Measurements from ENCODE around the gene FADD.
"Not testable (repeated sequence)": the region's sequence is repeated elsewhere in the genome, so short reads cannot be mapped to it uniquely, and the experiment has no call there.

The FADD gene

GRCh38 chr11:70182266-70182665 lies 20.8 kb upstream of the FADD start:
- DNase-seq: no peak

GRCh38 chr11:70183032-70183431 lies 20.1 kb upstream of the FADD start:
- no peak for DNase-seq

- DNase-seq: no peak
Observed at GRCh38 chr11:70183483-70184176, 19.5 kb upstream of the FADD start.

DNA sequence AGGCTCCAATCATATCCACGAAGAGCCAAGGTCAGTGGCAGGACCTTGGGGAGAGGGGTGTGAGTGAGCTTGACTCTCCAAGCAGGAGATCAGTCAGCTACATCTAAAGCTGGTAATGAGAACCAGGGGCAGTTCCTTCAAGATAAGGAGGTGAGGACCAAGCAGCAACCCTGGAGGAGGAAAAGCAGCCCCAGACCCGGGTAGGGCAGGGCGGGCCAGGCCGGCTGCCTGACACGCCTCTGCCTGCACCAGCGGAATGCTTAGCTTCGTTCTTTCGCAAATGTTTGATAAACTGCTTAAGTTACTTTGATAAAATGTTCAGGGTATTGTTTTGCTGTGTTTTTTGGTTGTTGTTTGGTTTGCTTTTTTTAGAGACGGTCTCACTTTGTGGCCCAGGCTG lies 18.7 kb upstream of the FADD start:
- no peak for DNase-seq

- no peak for DNase-seq
Observed at GRCh38 chr11:70185348-70186055, 17.6 kb upstream of the FADD start.

- DNase-seq: no peak
Observed at GRCh38 chr11:70186420-70186819, 16.7 kb upstream of the FADD start.

GRCh38 chr11:70186936-70187335 lies 16.2 kb upstream of the FADD start:
- no peak for DNase-seq

DNA sequence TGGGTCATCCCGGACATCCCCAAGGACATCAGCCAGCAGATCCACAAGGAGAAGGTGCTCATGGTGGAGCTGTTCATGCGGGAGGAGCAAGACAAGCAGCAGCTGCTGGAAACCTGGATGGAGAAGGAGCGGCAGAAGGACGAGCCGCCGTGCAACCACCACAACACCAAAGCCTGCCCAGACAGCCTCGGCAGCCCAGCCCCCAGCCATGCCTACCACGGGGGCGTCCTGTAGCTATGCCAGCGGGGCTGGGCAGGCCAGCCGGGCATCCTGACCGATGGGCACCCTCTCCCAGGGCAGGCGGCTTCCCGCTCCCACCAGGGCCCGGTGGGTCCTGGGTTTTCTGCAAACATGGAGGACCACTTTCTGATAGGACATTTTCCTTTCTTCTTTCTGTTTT lies 15.3 kb upstream of the FADD start:
- no peak for DNase-seq

DNA sequence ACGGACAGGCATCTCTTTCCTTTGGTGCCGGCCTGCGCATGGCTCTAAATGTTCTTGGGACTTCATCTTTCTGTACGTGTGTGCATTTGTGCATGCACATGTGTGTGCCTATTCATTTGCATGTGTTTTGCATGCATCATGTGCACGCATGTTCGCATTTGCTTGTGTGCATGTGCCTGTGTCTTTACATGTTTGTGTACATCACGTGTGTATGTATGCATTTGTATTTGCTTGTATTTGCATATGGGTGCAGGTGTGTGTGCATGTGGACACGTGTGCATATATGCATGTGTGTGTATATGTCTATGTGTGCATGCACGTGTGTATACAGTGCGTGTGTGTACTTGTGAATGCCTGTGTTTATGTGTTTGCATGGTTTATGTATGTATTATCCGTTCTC lies 13.5 kb upstream of the FADD start:
- no peak for DNase-seq

- peak; percentile 29 for DNase-seq
Observed at GRCh38 chr11:70191495-70192140, 11.5 kb upstream of the FADD start.

DNA sequence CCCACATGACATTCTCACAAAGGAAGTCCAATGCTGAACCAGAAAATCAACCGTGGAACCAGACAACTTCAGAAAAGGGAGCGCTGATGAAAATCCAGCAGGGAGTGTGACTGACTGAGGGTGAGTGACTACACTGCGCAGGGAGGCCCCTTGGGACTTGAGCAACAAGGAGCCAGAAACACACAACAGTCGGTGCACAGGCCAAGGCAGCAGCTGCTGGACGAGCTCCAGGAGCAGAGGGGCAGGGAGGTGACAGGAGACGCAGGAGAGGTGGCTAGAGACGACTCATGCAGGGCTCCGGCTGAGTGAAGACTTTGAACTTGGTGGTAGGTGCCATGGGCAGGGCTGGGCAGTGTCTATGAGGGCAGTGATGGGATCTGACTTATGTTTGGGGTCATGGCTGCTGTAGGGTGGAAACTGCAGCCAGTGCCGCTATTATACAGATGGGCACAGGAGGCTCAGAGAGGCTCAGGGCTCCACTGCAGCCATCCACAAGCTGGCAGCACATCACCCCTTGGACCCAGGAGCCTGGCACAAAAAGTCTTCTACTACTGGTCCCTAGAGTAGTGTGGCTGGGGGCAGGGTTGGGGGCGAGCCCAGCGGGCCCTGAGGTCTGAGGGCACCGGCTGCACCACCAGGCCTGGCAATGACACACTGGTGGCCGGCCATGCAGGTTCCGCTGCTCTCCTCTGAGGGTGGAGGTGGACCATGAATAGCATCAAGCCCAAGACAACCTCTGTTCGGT lies 10.3 kb upstream of the FADD start:
- DNase-seq: no peak

- no peak for DNase-seq
Observed at GRCh38 chr11:70193411-70194292, 9.4 kb upstream of the FADD start.

DNA sequence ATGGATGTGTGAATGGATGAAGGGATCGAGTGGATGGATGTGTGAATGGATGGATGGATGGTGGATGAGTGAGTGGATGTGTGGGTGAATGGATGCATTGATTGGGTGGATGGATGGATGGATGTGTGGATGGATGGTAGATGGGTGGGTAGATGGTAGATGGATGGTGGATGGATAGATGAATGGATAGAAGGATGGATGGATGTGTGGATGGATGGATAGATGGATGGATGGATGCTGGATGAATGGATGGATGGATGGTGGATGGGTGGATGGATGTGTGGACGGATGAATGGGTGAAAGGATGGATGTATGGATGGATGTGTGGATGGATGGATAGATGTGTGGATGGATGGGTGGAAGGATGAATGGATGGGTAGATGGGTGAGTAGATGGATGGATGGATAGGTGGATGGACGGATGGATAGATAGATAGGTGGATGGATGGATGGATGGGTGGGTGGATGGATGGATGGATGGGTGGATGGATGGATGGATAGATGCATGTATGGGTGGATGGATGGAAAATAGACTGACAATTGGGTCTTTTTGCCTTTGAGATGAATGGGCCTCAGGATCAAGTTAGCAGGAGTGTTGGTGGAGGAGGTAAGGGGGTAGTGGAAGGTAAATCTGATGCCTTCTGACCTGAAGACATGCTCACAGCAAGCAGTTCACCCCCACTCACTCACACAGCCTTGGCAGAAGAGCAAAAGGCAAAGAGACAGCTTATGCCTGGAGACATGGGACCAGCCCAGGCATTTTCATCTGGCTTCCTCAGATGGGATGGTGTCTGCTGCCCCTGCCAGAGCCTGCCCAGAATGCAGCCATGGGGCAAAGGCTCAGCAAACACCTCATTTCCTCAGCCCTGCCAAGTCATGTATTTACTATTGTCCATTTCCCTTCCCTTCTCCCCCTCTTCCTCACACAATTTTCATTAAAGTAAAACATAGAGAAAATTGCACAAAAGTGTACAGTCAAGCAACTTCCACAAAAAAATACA lies 8.0 kb upstream of the FADD start:
- no peak for DNase-seq

- no peak for DNase-seq
Observed at GRCh38 chr11:70200212-70200844, 2.8 kb upstream of the FADD start.

DNA sequence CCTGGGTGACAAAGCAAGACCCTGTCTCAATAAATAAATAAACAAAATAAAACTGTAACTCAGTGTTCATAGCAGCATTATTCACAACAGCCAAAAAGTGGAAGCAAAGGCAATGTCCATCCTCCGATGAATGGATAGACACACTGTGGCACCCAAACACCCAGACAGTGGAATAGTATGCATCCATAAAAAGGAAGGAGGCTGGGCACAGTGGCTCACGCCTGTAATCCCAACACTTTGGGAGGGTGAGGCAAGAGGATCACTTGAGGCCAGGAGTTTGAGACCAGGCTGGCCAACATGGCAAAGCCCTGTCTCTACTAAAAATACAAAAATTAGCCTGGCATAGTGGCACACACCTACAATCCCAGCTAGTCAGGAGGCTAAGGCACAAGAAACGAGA lies 2.0 kb upstream of the FADD start:
- not testable (repeated sequence) for DNase-seq

DNA sequence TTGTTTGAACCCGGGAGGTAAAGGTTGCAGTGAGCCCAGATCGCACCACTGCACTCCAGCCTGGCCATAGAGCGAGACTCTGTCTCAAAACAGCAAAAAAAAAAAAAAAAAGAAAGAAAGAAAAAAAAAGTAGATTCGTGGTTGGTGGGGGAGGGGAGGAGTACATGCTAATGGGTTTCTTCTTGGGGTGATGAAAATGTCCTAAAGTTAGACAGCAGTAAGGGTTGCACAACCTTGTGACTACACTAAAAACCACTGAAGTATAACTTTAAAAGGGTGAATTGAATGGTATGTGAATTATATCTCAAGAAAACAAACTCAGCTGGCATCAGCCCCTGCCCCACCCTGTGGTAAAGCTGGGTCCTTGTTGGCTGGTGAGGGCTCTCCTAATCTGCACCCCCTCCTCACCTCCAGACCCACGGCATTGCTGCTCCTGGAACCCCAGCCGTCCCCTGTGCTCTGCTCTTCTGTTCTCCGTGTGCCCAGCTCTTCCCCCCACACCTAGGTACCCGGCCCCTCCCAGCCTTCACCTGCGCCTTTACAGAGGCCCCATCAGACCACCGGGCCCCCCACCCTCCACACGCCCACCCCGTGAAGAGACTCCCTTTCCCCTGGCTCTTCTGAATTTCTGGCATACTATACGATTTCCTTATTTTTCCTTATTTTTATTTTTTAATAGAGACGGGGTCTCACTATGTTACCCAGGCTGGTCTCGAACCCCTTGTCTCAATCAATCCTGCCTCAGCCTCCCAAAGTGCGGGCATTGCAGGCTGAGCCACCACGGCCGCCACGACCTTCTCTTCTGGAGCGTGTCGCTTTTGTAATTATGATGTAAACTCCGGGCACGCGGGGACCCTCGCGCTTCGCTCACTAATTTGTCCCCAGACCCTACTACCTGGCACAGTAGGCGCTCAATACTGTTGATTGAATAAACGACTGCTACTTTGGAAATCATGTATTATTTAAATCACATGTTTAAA lies 924 bp upstream of the FADD start:
- DNase-seq: no peak

- peak; percentile 81 for DNase-seq
Observed at GRCh38 chr11:70203751-70204465, 812 bp downstream of the FADD start.

GRCh38 chr11:70204466-70204799 lies 1.3 kb downstream of the FADD start:
- DNase-seq: no peak
